WTC11 (cell line): Measurements from ENCODE around the gene BRAF. TPM values are rescaled to one million over a fixed set of nuclear protein-coding genes. Genes with fewer than 3 reads are reported as not detected.
"Not testable (repeated sequence)": the region's sequence is repeated elsewhere in the genome, so short reads cannot be mapped to it uniquely, and the experiment has no call there.

Experiments used
- ATAC-seq: fragments of 200-7000 bp; cut with Tn5 transposase; 2 replicates; pipeline ENCODE4 v1.10.0; 2021; ENCODE audit warnings: mild to moderate bottlenecking, moderate library complexity
- CTCF ChIA-PET: fragments of 300-600 bp; sonication (Branson Sonifier 250); formaldehyde crosslinking; loops from one replicate; lab custom pipeline; 2021; ENCODE audit warnings: antibody characterized with exemption; lab: Charles Lee
- POLR2A ChIA-PET: fragments of 350-600 bp; sonication (Branson Sonifier 250); formaldehyde crosslinking; loops from one replicate; lab custom pipeline; 2021; ENCODE audit warnings: antibody characterized with exemption; lab: Charles Lee
- DNase-seq: peaks from one replicate; pipeline ENCODE4 v3.0.0; 2021; ENCODE audit warnings: low spot score
- H3K27ac Mint-ChIP-seq: 2 replicates; pipeline ENCODE4 v1.8.0; 2021; ENCODE audit warnings: mixed read lengths
- H3K27me3 Mint-ChIP-seq: 2 replicates; pipeline ENCODE4 v1.8.0; 2021; ENCODE audit warnings: low read depth, mild to moderate bottlenecking, moderate library complexity, mixed read lengths
- H3K36me3 Mint-ChIP-seq: 2 replicates; pipeline ENCODE4 v1.8.0; 2021; ENCODE audit warnings: mixed read lengths
- H3K4me1 Mint-ChIP-seq: 2 replicates; pipeline ENCODE4 v1.8.0; 2022; ENCODE audit warnings: mixed read lengths
- H3K4me3 Mint-ChIP-seq: 2 replicates; pipeline ENCODE4 v1.8.0; 2021; ENCODE audit warnings: mild to moderate bottlenecking, moderate library complexity, mixed read lengths
- H3K9me3 Mint-ChIP-seq: 2 replicates; pipeline ENCODE4 v1.8.0; 2021; ENCODE audit warnings: mixed read lengths
- ARID4B ChIP-seq: sonication (generic); formaldehyde crosslinking; IDR thresholded peaks from 2 replicates; pipeline ENCODE4 v1.8.0; 2023; ENCODE audit warnings: missing genetic modification reagents, mild to moderate bottlenecking, borderline replicate concordance
- ATF3 ChIP-seq: sonication (generic); formaldehyde crosslinking; conservative IDR thresholded peaks from 2 replicates; pipeline ENCODE4 v1.8.1; 2022; ENCODE audit warnings: mild to moderate bottlenecking, missing genetic modification reagents
- ESRRA ChIP-seq: sonication (generic); formaldehyde crosslinking; IDR thresholded peaks from 2 replicates; pipeline ENCODE4 v1.8.1; 2022; ENCODE audit warnings: mild to moderate bottlenecking, missing genetic modification reagents, borderline replicate concordance
- NFE2L1 ChIP-seq: sonication (generic); formaldehyde crosslinking; IDR thresholded peaks from 2 replicates; pipeline ENCODE4 v1.8.1; 2023; ENCODE audit warnings: missing genetic modification reagents
- NR1H2 ChIP-seq: sonication (generic); formaldehyde crosslinking; IDR thresholded peaks from 2 replicates; pipeline ENCODE4 v1.9.0; 2021; ENCODE audit warnings: mild to moderate bottlenecking, moderate library complexity, missing genetic modification reagents
- NR2C2 ChIP-seq: sonication (generic); formaldehyde crosslinking; IDR thresholded peaks from 2 replicates; pipeline ENCODE4 v1.8.0; 2022; ENCODE audit warnings: mild to moderate bottlenecking, missing genetic modification reagents
- NR3C1 ChIP-seq: sonication (generic); formaldehyde crosslinking; conservative IDR thresholded peaks from 2 replicates; pipeline ENCODE4 v1.8.1; 2023; ENCODE audit warnings: low read depth, mild to moderate bottlenecking, missing genetic modification reagents
- PRRX2 ChIP-seq: fragments of 250-450 bp; sonication (Bioruptor Pico); IDR thresholded peaks from 2 replicates; pipeline ENCODE4 v1.8.0; 2021; ENCODE audit warnings: mild to moderate bottlenecking
- RELA ChIP-seq: sonication (generic); formaldehyde crosslinking; IDR thresholded peaks from 2 replicates; pipeline ENCODE4 v1.8.1; 2022; ENCODE audit warnings: missing genetic modification reagents, mild to moderate bottlenecking, borderline replicate concordance
- TEAD1 ChIP-seq: sonication (generic); formaldehyde crosslinking; IDR thresholded peaks from 2 replicates; pipeline ENCODE4 v1.8.0; 2022; ENCODE audit warnings: mild to moderate bottlenecking, missing genetic modification reagents
- TP53 ChIP-seq: sonication (generic); formaldehyde crosslinking; IDR thresholded peaks from 2 replicates; pipeline ENCODE4 v1.8.1; 2023; ENCODE audit warnings: mild to moderate bottlenecking, missing genetic modification reagents
- ZNF219 ChIP-seq: sonication (generic); formaldehyde crosslinking; IDR thresholded peaks from 2 replicates; pipeline ENCODE4 v1.8.0; 2023; ENCODE audit warnings: missing genetic modification reagents, mild to moderate bottlenecking, borderline replicate concordance
- total RNA-seq: library from RNA; stranded (reverse); gene quantifications from 3 replicates; pipeline ENCODE4 v1.2.3, GENCODE V29; 2021
- TF ChIP-seq, protein P1 (sequence below): sonication (generic); formaldehyde crosslinking; IDR thresholded peaks from 2 replicates; pipeline ENCODE4 v1.8.0; 2023; ENCODE audit warnings: missing genetic modification reagents
- TF ChIP-seq, protein P2 (sequence below): fragments of 250-450 bp; sonication (Bioruptor Pico); IDR thresholded peaks from 2 replicates; pipeline ENCODE4 v1.8.0; 2021; ENCODE audit warnings: mild to moderate bottlenecking
- TF ChIP-seq, protein P3 (sequence below): sonication (generic); formaldehyde crosslinking; IDR thresholded peaks from 2 replicates; pipeline ENCODE4 v1.8.1; 2023; ENCODE audit warnings: mild to moderate bottlenecking, moderate library complexity, missing genetic modification reagents
- TF ChIP-seq, protein P4 (sequence below): sonication (generic); formaldehyde crosslinking; IDR thresholded peaks from 2 replicates; pipeline ENCODE4 v1.8.0; 2022; ENCODE audit warnings: mild to moderate bottlenecking, missing genetic modification reagents

The BRAF gene
- total RNA-seq, 1 experiment from 2014 or later: 29.2 TPM

- H3K4me1 Mint-ChIP-seq: peaks cover 11% of the 10 kb centered on the region
- CTCF ChIA-PET: interaction anchor here (1.0 kb wide), 1 partner anchor 25 kb away, joined by 4 read pairs; no protein-coding TSS in a partner anchor
- no peaks in the 10 kb centered on the region for H3K36me3 Mint-ChIP-seq
- no peaks in the 10 kb centered on the region for H3K9me3 Mint-ChIP-seq
- ATAC-seq (no peak), DNase-seq (no peak)
- peak overlapping the region; percentile 69 for H3K4me3 Mint-ChIP-seq
- H3K27me3 Mint-ChIP-seq: 0 out of 2 replicates have a peak, but pooled peaks cover 2% of the 10 kb centered on the region
- POLR2A ChIA-PET: no interaction called here
- TF ChIP-seq, protein P1, sequence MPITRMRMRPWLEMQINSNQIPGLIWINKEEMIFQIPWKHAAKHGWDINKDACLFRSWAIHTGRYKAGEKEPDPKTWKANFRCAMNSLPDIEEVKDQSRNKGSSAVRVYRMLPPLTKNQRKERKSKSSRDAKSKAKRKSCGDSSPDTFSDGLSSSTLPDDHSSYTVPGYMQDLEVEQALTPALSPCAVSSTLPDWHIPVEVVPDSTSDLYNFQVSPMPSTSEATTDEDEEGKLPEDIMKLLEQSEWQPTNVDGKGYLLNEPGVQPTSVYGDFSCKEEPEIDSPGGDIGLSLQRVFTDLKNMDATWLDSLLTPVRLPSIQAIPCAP (CRISPR knock-in tag): no peak
- TF ChIP-seq NFE2L1: no peak
- peak overlapping the region; percentile 4; the same call in 1 of the 2 replicates for H3K27ac Mint-ChIP-seq
These were observed 252.8 kb downstream of the BRAF start for GRCh38 chr7:140671966-140672365.

DNA sequence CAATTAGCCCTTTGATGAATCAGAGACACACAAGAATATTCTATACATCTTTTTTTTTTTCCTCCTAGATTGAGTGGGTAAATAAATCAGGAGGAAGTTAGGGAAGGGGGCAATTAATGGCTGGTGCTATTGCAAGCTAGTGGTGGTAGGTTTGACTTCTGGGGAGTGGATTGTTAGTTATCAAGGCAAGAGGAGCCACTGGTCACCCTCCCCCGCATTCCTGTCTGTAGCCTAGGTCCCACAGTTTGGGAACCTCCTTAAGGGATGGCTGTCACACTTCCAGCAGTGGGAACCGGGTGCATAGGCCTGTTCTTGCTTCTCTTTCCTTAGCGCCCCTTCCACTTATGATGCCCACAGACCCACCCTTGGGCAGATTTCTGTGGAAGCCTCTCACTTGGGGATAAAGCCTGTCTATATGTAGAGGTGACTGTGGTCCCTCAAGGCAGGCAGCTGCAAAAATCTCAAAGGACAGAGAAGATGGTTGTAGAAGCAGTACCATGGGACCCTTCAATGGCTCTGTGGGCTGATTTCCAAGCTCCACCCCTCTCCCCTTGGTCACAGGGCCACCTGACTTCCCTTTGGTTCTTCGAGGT lies 254.3 kb downstream of the BRAF start:
- no peak overlapping the region for H3K27ac Mint-ChIP-seq
- ChIA-PET CTCF (interaction anchor here (0.5 to 0.8 kb wide), 2 partner anchors 107 to 164 kb away, joined by 3 to 4 read pairs; no protein-coding TSS in a partner anchor), POLR2A (no interaction called here)
- no peaks in the 10 kb centered on the region for H3K9me3 Mint-ChIP-seq
- no peak for TF ChIP-seq NR2C2 (CRISPR knock-in tag)
- TF ChIP-seq RELA (CRISPR knock-in tag): no peak
- no peak for TF ChIP-seq ZNF219 (CRISPR knock-in tag)
- TF ChIP-seq ATF3 (CRISPR knock-in tag): no peak
- no peak for TF ChIP-seq TEAD1 (CRISPR knock-in tag)
- TF ChIP-seq, protein P2, sequence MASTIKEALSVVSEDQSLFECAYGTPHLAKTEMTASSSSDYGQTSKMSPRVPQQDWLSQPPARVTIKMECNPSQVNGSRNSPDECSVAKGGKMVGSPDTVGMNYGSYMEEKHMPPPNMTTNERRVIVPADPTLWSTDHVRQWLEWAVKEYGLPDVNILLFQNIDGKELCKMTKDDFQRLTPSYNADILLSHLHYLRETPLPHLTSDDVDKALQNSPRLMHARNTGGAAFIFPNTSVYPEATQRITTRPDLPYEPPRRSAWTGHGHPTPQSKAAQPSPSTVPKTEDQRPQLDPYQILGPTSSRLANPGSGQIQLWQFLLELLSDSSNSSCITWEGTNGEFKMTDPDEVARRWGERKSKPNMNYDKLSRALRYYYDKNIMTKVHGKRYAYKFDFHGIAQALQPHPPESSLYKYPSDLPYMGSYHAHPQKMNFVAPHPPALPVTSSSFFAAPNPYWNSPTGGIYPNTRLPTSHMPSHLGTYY (CRISPR knock-in tag): no peak
- TF ChIP-seq, protein P3, sequence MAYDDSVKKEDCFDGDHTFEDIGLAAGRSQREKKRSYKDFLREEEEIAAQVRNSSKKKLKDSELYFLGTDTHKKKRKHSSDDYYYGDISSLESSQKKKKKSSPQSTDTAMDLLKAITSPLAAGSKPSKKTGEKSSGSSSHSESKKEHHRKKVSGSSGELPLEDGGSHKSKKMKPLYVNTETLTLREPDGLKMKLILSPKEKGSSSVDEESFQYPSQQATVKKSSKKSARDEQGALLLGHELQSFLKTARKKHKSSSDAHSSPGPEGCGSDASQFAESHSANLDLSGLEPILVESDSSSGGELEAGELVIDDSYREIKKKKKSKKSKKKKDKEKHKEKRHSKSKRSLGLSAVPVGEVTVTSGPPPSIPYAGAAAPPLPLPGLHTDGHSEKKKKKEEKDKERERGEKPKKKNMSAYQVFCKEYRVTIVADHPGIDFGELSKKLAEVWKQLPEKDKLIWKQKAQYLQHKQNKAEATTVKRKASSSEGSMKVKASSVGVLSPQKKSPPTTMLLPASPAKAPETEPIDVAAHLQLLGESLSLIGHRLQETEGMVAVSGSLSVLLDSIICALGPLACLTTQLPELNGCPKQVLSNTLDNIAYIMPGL (CRISPR knock-in tag): no peak
- TF ChIP-seq NR1H2 (CRISPR knock-in tag): no peak
- no peak for TF ChIP-seq ESRRA
- no peak for TF ChIP-seq ARID4B (CRISPR knock-in tag)
- TF ChIP-seq NR3C1: no peak
- TF ChIP-seq, protein P4, sequence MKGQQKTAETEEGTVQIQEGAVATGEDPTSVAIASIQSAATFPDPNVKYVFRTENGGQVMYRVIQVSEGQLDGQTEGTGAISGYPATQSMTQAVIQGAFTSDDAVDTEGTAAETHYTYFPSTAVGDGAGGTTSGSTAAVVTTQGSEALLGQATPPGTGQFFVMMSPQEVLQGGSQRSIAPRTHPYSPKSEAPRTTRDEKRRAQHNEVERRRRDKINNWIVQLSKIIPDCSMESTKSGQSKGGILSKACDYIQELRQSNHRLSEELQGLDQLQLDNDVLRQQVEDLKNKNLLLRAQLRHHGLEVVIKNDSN (CRISPR knock-in tag): no peak
- no peak for TF ChIP-seq TP53 (CRISPR knock-in tag)
- no peak for TF ChIP-seq PRRX2 (CRISPR knock-in tag)
- H3K27me3 Mint-ChIP-seq: peaks cover 4% of the 10 kb centered on the region; the same call in 1 of the 2 replicates
- no peak for ATAC-seq
- H3K4me1 Mint-ChIP-seq: peaks cover 11% of the 10 kb centered on the region
- H3K4me3 Mint-ChIP-seq: no peak overlapping the region
- H3K36me3 Mint-ChIP-seq: no peaks in the 10 kb centered on the region
- no peak for DNase-seq

- H3K27me3 Mint-ChIP-seq, H3K36me3 Mint-ChIP-seq, DNase-seq, POLR2A ChIA-PET, H3K27ac Mint-ChIP-seq, H3K4me3 Mint-ChIP-seq, H3K9me3 Mint-ChIP-seq, ATAC-seq: not testable (repeated sequence)
- CTCF ChIA-PET: interaction anchor here (1.0 to 1.2 kb wide), 2 partner anchors 23 to 152 kb away, joined by 3 read pairs; no protein-coding TSS in a partner anchor
- H3K4me1 Mint-ChIP-seq: peaks cover 11% of the 10 kb centered on the region
These were observed 254.9 kb downstream of the BRAF start for GRCh38 chr7:140669862-140670261.
